Renal cortex interstitium (tissue), 11 donors: ENCODE measurements around the gene TCHP. TPM values are rescaled to one million over a fixed set of nuclear protein-coding genes. Genes with fewer than 3 reads are reported as not detected.
"Not testable (repeated sequence)": the region's sequence is repeated elsewhere in the genome, so short reads cannot be mapped to it uniquely, and the experiment has no call there.

Source experiments
- DNase-seq, 11 donors: peaks; one replicate each; pipeline ENCODE4 v3.0.0-alpha.2; 2013; ENCODE audit warnings: low read depth in 9 of 11, low spot score in 4 of 11; ENCODE audit errors: extremely low read depth in 1 of 11
- polyA plus RNA-seq, 3 donors: library from polyadenylated mRNA; unstranded; fragments of 120-200 nt; gene quantifications; one replicate each; pipeline ENCODE4 v1.2.1, GENCODE V29; 2013; ENCODE audit not compliant: insufficient read length in 3 of 3

Gene TCHP
- polyA plus RNA-seq, 3 donors: 23.0 to 30.5 (median 27.8) TPM

DNA sequence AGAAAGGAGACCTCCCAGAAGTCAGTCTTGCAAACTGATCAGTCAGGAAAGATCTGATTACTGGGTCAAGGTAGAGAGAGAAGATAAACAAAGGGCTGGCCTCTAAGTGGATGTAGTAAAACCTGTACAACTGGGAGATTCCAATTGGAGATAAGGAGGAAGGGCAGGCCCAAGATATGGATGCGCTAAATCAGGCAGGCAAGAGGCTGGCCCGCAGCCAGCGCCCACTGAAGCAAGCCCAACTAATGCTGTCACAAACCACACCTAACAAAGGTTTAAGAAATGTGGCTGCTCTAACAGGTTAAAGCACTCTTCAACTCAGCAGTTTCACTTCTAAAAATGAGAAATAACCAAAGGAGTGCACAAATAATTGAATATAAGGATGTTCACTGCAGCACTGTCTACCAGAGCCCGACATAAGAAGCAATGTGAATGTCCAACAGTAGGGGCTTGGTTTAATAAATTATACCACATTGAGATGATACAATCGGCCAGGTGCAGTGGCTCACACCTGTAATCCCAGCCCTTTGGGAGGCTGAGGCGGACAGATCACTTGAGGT is 24.4 kb upstream of the TCHP start:
- DNase-seq: no peak

DNA sequence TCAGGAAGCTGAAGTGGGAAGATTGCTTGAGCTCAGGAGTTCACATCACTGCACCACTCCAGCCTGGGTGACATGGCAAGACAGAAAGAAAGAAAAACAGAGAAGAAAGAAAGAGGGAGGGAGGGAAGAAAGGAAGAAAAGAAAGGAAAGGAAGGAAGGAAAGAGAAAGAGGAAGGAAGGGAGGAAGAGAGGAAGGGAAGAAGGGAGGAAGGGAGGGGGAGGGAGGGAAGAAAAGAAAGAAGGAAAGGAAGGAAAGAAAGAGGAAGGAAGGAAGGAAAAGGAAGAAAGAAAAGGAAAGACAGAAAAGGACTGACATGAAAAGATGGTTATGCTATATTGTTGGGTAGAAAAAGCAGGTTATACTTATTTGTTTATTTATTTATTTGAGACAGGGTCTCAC is 23.7 kb upstream of the TCHP start:
- no peak for DNase-seq

DNA sequence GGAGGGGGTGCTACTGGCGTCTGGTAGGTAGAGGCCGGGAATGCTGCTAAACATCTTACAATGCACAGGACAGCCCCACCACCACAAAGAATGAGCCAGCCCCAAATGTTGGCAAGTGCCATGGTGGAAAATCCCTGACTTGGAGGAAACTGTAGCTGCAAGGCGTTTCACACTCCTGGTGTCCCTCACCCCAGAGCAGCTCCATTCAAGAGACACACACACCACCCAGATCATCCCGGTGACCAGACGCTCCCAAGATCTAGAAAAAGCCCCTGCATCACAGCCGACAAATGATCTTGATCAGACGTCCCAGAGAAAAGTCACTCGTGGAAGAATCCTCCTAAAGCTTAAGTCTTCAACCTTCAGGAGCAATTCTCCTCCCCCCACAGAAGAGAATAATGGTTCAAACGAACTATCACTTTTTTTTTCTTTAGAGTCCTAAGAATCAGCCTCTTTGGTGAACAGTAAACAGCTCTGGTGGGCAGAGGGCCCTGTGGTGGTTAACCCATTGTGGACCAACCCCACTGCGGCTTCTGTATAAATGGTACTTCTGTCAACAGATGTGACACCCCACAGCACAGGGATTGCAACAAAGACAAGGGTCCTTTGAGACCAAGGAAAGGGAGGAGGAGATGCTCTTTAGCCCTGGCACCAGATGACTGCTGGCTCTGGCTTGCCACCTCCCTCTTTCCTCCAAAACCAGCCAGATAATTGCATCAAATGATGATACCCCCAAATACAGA is 22.4 kb upstream of the TCHP start:
- no peak for DNase-seq

DNA sequence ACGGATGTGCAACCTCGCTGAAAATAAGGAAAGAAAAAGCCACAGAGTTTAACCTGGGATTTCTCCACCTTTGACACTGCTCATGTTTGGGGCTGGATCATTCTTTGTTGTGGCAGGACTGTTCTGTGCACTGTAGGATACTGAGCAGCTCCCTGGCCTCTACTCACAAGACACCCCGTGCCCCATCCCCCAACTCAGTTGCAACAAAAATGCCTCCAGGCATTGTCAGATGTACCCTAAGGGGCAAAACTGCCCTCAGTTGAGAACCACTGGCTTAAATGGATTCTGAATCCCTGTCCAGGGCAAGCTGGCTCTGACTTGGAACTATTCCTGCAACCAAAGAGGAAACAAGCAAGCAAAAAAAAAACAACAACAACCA is 21.8 kb upstream of the TCHP start:
- no peak for DNase-seq

DNA sequence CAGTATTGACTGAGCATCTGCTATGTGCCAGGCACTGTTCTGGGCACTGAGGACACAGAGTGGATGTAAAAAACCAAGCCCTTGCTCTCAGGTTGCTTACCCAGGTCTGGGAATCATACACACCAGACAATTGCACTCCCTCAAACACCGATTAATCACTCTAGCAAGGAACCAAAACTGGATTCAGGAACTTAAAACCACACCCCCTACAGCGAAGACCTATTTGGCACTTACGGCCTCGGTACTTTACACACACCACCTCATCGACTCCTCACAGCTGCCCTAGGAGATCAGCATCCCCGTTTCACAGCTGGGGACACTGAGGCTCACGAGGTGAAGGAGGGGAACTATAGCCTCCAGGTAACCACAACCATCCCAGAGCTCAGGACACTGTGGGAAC is 21.3 kb upstream of the TCHP start:
- DNase-seq: no peak

DNA sequence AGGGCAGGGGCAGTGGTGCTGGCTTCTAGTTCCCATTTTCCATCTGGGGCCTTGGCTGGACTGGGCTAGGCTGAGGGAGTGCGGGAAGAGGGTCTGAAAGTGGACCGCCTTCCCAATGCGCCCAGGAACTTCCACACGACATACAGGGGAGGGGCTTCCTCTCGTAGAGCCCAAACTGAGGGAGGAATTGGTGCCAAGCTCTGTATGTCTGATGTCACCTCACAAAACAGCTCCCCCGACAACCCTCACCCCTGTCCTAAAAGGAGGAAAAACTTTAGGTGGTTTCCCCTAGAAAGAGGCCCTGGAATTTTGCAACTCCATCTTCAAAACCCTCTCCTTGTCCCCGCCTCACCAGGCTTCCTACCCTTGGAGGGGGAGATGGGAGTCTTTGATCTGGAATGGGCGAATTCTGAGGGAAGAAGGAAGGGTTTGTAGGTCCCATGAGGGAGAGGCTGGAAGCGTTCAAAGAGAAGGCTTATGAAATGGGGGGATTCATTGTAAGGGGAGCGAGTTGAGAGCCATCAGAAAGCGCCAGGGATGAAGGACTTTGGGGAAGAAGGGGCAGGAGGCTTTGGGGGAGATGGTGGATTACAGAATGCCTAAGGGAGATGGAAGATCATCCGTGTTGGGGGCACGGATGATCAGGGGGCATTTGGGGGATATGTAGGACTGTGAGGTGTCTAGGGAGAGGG is 20.6 kb upstream of the TCHP start:
- DNase-seq: no peak

DNA sequence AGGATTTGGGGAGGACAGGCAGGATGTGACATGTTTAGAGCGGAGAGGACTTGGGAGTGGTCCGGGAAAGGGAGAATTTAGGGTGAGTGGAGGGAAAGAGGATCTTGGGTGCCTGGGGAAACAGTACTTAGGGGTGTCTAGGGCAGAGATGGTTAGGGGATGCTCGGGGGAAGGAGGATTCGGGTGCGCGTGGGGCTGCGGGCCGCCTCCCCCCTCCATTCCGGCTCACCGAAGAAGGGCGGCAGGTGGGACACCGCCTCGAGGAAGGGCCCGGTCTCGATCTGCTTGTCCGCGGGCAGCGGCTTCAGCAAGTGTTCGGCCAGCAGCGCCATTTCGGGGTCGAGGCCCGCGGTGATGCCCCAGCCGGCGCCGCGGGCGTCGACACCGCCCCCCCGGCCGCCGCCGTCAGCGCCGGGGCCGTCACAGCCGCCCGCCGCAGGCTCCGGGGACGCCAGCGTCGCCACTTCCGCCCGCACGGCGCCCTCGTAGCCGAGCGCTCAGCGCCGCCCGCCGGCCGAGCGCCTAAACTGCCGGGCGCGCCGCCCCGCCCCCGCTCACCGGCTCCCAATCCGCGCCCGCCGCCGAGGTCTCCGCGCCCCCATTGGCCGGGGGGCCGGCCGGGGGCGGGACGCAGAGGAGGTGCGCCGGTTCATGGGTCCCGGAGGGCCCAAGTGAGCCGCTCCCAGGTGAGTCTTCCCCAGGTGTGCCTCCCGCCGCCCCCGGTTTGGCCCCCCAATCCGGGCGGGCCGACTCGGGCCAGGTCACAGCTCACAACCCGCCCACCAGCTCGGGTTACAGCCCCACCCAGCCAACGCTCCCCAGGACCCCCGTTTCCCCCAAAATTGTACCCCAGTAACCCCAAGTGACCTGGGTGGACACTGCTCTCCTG is 19.8 kb upstream of the TCHP start, which contains the start of gene GLTP:
Gene GLTP (minus strand): TSS at position 499 of the 889 bp plus-strand sequence. CDS start 167 bp downstream, at position 332.
- DNase-seq: peak in 10 of 11 donors; percentile 66 to 87 (median 82)

DNA sequence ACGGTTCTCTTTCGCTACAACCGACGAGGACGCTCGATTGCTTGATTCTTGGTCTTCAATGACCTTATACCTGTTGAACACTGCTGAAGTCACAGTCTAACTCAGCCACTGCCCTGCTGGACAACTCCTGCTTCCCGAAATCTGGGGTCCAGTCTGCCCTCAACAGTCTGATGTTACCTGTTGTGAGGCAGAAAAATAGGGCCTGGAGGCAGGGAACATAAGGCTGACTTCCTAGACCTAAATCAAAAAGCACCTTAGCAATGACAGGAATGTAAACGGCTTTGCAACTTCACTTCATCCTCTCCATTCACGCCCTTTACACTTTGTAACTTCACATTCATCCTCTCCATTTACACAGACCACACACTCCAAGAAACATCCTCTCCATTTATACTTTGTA is 19.1 kb upstream of the TCHP start:
- no peak for DNase-seq

DNA sequence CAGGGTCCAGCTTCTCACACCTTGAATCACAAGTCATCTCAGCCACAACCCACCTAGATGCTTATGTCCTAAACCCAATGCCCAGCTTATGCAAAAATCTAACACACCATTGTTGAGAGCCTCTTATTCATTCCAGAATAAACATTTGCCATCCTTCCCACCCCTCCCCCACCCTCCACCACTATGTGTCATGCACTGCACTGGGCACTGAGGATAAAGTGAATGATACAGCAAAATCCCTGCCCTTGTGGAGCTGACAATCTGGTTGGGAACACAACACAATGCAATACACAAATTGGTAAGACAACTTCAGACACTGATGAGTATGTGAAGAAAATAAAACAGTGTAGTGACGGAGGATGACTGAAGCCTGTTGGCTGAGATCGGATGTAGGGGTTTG is 18.3 kb upstream of the TCHP start:
- DNase-seq: no peak

DNA sequence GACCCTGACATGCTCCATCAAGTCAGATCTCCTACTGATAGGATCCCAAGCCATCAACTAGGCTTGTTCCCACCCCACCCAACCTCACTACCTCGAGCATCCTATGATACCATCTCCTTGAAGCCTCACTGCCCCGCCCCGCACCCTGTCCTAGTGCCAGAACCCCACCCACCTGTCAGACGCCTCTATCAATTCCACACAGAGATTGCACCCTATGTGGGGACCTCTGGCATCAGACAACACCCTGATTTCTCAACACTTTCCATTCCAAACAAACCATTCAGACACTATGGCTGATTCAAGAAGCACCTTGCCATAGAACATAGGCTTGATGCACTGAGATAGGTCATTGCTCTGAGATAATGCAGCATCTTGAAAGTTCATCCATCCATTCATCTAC is 16.6 kb upstream of the TCHP start:
- no peak for DNase-seq

DNA sequence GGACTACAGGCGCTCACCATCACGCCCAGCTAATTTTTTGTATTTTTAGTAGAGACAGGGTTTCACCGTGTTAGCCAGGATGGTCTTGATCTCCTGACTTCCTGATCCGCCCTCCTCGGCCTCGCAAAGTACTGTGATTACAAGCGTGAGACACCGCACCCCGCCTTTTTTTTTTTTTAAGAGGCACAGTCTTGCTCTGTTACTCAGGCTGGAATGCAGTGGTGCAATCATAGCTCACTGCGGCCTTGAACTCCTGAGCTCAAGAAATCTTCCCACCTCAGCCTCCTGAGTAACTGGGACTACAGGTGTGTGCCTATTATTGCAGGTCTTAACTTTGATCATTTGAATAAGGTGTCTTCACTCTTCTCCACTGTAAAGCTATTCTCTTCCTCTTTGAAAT is 14.5 kb upstream of the TCHP start:
- no peak for DNase-seq

DNA sequence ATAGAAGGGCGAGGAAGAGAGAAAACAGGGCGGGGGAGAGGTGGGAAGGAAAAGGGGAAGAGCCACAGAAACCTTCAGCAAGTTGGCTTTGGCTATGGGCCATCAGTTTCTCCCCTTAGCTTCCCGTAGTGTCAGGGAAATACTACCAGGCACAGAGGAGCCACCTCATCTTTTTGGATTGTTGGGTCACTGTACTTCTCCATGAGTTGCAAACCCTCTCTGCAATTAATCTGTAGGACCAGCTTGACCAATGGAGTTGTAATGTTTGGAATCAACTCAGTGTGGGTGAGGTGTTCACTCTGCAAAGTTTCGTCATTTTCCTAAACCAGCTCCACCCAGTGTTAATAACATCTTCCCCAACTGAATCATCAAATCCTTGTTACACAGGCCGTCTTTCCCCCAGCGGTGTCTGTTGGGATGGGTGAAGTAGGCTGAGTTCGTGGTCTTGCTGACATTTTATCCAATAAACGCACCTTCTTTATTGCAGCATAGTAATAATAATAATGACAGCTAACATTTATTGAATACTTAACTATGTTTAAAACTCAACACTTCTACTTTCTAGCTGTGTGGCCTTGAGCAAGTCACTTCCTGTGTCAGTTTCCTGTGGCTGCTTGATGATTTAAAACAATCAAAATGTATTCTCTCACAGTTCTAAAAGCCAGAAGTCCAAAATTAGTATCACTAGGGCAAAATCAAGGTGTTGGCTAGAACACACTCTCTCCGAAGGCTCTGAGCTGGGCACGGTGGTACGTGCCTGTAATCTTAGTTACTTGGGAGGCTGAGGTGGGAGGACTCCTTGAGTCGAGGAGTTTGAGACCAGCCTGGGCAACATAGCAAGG is 11.7 kb upstream of the TCHP start:
- no peak for DNase-seq

DNA sequence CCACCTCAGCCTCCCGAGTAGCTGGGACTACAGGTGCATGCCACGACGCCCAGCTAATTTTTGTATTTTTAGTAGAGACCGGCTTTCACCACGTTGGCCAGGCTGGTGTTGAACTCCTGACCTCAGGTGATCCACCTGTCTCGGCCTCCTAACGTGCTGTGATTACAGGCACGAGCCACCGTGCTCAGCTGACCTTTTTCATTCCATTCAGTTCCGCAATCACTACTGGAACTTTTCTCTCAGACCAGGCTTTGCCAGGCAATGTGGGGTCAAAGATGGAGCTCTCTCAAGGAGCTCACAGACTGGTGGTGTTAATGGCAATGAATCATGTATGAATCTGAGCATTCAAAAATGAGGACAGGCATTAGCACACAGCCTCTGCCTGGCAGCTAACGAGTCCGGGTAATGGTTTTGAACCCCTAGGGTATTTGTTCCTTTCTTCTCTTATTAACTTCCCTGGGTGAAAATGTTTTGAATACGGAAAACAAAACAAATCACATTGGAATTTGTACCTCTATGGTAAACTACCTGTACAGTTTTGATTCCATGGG is 9.4 kb upstream of the TCHP start:
- no peak for DNase-seq

DNA sequence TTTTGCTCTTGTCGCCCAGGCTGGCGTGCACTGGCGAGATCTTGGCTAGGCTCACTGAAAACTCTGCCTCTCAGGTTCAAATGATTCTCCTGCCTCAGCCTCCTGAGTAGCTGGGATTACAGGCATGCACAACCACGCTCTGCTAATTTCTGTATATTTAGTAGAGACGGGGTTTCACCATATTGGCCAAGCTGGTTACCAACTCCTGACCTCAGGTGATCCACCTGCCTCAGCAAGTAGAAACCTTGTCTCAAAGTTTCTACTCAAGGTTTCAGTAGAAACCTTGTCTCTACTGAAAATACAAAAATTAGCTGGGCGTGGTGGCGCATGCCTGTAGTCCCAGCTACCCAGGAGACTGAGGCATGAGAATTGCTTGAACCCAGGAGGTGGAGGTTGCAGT is 8.3 kb upstream of the TCHP start:
- not testable (repeated sequence) for DNase-seq

DNA sequence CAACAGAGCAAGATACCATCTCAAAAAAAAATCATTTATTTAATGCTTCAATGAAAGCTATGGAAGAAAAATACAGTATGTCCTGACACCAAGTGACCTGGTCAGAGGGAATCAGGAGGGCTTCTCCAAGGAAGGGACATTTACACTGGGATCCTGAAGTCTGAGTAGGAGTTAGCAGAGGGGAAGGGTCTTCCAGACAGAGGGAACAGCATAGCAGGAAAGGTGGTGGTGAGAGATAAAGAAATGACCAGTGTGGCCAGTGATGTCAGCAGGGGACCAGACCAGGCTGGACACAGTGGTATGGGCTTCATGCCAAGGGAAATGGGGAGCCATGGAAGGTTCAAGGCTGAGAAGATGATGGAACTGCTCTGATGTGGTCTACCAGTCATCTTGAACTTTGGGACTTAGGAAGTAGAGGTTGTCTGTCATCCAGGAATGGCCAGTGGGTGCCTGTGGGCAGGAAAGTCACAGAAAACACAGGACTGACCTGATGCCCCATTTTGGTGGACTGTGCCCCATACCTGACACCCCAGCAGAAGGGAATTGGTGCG is 7.8 kb upstream of the TCHP start:
- no peak for DNase-seq

DNA sequence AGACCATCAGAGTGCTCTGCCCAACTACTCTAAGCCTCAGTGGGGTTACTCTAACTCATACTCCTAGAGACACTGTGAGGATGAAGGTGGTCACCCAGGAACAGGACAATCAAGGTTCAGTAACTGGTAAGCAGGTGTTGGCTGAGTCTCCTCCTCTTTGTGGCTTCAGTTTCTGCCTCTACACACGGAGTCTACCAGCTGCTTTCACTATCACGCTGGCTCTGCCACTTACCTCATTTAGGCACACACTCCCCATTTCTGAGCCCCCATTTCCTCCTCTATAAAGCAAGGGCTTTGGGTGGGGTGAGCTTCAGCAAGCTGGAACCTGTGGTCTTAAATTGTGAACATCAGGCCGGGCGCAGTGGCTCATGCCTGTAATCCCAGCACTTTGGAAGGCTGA is 7.3 kb upstream of the TCHP start:
- no peak for DNase-seq

DNA sequence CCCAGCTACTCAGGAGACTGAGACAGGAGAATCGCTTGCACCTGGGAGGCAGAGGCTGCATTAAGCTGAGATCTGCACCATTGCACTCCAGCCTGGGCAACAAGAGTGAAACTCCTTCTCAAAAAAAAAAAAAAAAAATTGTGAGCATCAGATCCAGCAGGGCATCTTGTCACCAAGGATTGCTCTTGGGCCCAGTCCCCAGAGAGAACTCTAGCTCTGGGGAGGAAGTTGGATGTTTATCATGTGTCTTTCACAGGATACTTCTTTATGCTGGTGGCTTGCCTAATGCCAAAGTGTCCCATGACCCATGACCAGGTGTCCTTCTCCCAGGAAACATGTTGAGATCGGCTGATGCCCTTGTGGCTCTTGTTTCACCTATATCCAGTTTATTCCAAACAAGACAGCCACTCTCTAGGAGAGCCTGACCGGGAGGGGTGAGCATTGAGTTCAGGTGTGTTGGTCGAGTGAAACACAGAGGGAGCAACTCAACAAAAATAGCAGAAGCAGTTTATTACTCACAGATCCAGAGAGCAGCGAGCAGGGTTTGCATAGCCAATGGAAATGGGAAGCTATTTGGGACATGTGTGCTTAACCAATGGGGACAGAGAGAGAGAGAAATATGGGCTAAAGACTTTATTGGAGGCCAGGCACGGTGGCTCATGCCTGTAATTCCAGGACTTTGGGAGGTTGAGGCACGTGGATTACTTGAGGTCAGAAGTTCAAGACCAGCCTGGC is 6.6 kb upstream of the TCHP start:
- DNase-seq: no peak
